Activated T-helper 2 cell treated with anti-CD3 and anti-CD28 coated beads, Interferon-gamma antibody, Interleukin-2, Interleukin-4, amounts not matched to agents 10 μg/mL and 5 μg/mL and 100 μg/mL, durations not matched to agents 14 hours and 24 hours and 36 hours (primary cell): ENCODE results near the gene GLI3. TPM values are rescaled to one million over a fixed set of nuclear protein-coding genes. Genes with fewer than 3 reads are reported as not detected.

Source experiments
- DNase-seq: peaks from one replicate; pipeline ENCODE4 v3.0.0; 2021; ENCODE audit warnings: low spot score
- H3K27ac Mint-ChIP-seq: one replicate; pipeline ENCODE4 v1.8.0; 2021; ENCODE audit warnings: mixed read lengths
- H3K27me3 Mint-ChIP-seq: one replicate; pipeline ENCODE4 v1.8.0; 2021; ENCODE audit warnings: low read depth, mixed read lengths
- H3K36me3 Mint-ChIP-seq: one replicate; pipeline ENCODE4 v1.8.0; 2021; ENCODE audit warnings: low read depth, mixed read lengths
- H3K4me1 Mint-ChIP-seq: one replicate; pipeline ENCODE4 v1.8.0; 2021; ENCODE audit warnings: low read depth, mixed read lengths
- H3K4me3 Mint-ChIP-seq: one replicate; pipeline ENCODE4 v1.8.0; 2021; ENCODE audit warnings: low read depth, mild to moderate bottlenecking, moderate library complexity, mixed read lengths
- H3K9me3 Mint-ChIP-seq: one replicate; pipeline ENCODE4 v1.8.0; 2021; ENCODE audit warnings: mixed read lengths
- intact Hi-C: fragments of 100-400 bp; cut with micrococcal nuclease; formaldehyde crosslinking; loops from one replicate; pipeline ENCODE4 v1.15.1; 2023
- total RNA-seq: library from RNA; stranded (reverse); gene quantifications from 2 replicates; pipeline ENCODE4 v1.2.3, GENCODE V29; 2022

Gene GLI3
- total RNA-seq, 1 donor from 2014 or later = not detected

- DNase-seq = no peak
- Mint-ChIP-seq H3K27me3 (no peaks in the 10 kb centered on the region), H3K9me3 (no peaks in the 10 kb centered on the region), H3K4me1 (no peaks in the 10 kb centered on the region), H3K4me3 (no peak overlapping the region), H3K27ac (no peak overlapping the region), H3K36me3 (no peaks in the 10 kb centered on the region)
- intact Hi-C loops = no loop called here
Observed at GRCh38 chr7:41984888-41985287, 252.1 kb downstream of the GLI3 start.

GRCh38 chr7:41981046-41982040 is 255.7 kb downstream of the GLI3 start:
- DNase-seq = no peak
- Mint-ChIP-seq H3K4me3 (no peak overlapping the region), H3K27ac (no peak overlapping the region), H3K27me3 (no peaks in the 10 kb centered on the region), H3K9me3 (no peaks in the 10 kb centered on the region), H3K36me3 (no peaks in the 10 kb centered on the region), H3K4me1 (no peaks in the 10 kb centered on the region)
- intact Hi-C loops = no loop called here

GRCh38 chr7:41979834-41980307 is 257.1 kb downstream of the GLI3 start:
- no peak overlapping the region for H3K4me3 Mint-ChIP-seq
- H3K27me3 Mint-ChIP-seq = peaks cover 5% of the 10 kb centered on the region
- DNase-seq = no peak
- H3K4me1 Mint-ChIP-seq = no peaks in the 10 kb centered on the region
- no peaks in the 10 kb centered on the region for H3K36me3 Mint-ChIP-seq
- H3K9me3 Mint-ChIP-seq = no peaks in the 10 kb centered on the region
- H3K27ac Mint-ChIP-seq = no peak overlapping the region
- intact Hi-C loops = no loop called here

GRCh38 chr7:41978858-41979257 is 258.2 kb downstream of the GLI3 start:
- Mint-ChIP-seq H3K4me3 (no peak overlapping the region), H3K27me3 (peaks cover 5% of the 10 kb centered on the region), H3K27ac (no peak overlapping the region), H3K9me3 (no peaks in the 10 kb centered on the region), H3K4me1 (no peaks in the 10 kb centered on the region), H3K36me3 (no peaks in the 10 kb centered on the region)
- intact Hi-C loops = no loop called here
- DNase-seq = no peak

GRCh38 chr7:41977661-41978060 is 259.3 kb downstream of the GLI3 start:
- no peak for DNase-seq
- intact Hi-C loops = no loop called here
- Mint-ChIP-seq H3K9me3 (no peaks in the 10 kb centered on the region), H3K36me3 (no peaks in the 10 kb centered on the region), H3K27ac (no peak overlapping the region), H3K4me1 (no peaks in the 10 kb centered on the region), H3K27me3 (peaks cover 5% of the 10 kb centered on the region), H3K4me3 (no peak overlapping the region)

- H3K27me3 Mint-ChIP-seq = peaks cover 5% of the 10 kb centered on the region
- H3K9me3 Mint-ChIP-seq = no peaks in the 10 kb centered on the region
- H3K4me3 Mint-ChIP-seq = no peak overlapping the region
- H3K4me1 Mint-ChIP-seq = no peaks in the 10 kb centered on the region
- DNase-seq = no peak
- no peaks in the 10 kb centered on the region for H3K36me3 Mint-ChIP-seq
- intact Hi-C loops = no loop called here
- no peak overlapping the region for H3K27ac Mint-ChIP-seq
Observed at GRCh38 chr7:41977151-41977651, 259.8 kb downstream of the GLI3 start.

- Mint-ChIP-seq H3K4me1 (no peaks in the 10 kb centered on the region), H3K36me3 (no peaks in the 10 kb centered on the region), H3K27ac (no peak overlapping the region), H3K27me3 (peaks cover 5% of the 10 kb centered on the region), H3K4me3 (no peak overlapping the region), H3K9me3 (no peaks in the 10 kb centered on the region)
- no peak for DNase-seq
- intact Hi-C loops = no loop called here
Observed at GRCh38 chr7:41976411-41976810, 260.6 kb downstream of the GLI3 start.

- H3K9me3 Mint-ChIP-seq = no peaks in the 10 kb centered on the region
- no peak overlapping the region for H3K27ac Mint-ChIP-seq
- H3K4me1 Mint-ChIP-seq = no peaks in the 10 kb centered on the region
- no peak overlapping the region for H3K4me3 Mint-ChIP-seq
- DNase-seq = no peak
- intact Hi-C loops = no loop called here
- H3K27me3 Mint-ChIP-seq = peaks cover 5% of the 10 kb centered on the region
- no peaks in the 10 kb centered on the region for H3K36me3 Mint-ChIP-seq
Observed at GRCh38 chr7:41975849-41976248, 261.2 kb downstream of the GLI3 start.

GRCh38 chr7:41974870-41975557 is 262.0 kb downstream of the GLI3 start:
- H3K4me1 Mint-ChIP-seq = no peaks in the 10 kb centered on the region
- H3K27ac Mint-ChIP-seq = no peak overlapping the region
- peaks cover 5% of the 10 kb centered on the region for H3K27me3 Mint-ChIP-seq
- intact Hi-C loops = no loop called here
- H3K9me3 Mint-ChIP-seq = no peaks in the 10 kb centered on the region
- no peak overlapping the region for H3K4me3 Mint-ChIP-seq
- DNase-seq = no peak
- no peaks in the 10 kb centered on the region for H3K36me3 Mint-ChIP-seq

GRCh38 chr7:41973202-41973730 is 263.7 kb downstream of the GLI3 start:
- intact Hi-C loops = no loop called here
- Mint-ChIP-seq H3K9me3 (no peaks in the 10 kb centered on the region), H3K27me3 (peaks cover 5% of the 10 kb centered on the region), H3K4me3 (no peak overlapping the region), H3K4me1 (no peaks in the 10 kb centered on the region), H3K27ac (no peak overlapping the region), H3K36me3 (no peaks in the 10 kb centered on the region)
- no peak for DNase-seq

GRCh38 chr7:41972776-41973175 is 264.2 kb downstream of the GLI3 start:
- intact Hi-C loops = no loop called here
- no peaks in the 10 kb centered on the region for H3K4me1 Mint-ChIP-seq
- H3K36me3 Mint-ChIP-seq = no peaks in the 10 kb centered on the region
- no peak overlapping the region for H3K27ac Mint-ChIP-seq
- peaks cover 5% of the 10 kb centered on the region for H3K27me3 Mint-ChIP-seq
- H3K9me3 Mint-ChIP-seq = no peaks in the 10 kb centered on the region
- no peak for DNase-seq
- H3K4me3 Mint-ChIP-seq = no peak overlapping the region

GRCh38 chr7:41972270-41972669 is 264.7 kb downstream of the GLI3 start:
- intact Hi-C loops = no loop called here
- Mint-ChIP-seq H3K27me3 (peaks cover 5% of the 10 kb centered on the region), H3K36me3 (no peaks in the 10 kb centered on the region), H3K4me1 (no peaks in the 10 kb centered on the region), H3K27ac (no peak overlapping the region), H3K9me3 (no peaks in the 10 kb centered on the region), H3K4me3 (no peak overlapping the region)
- no peak for DNase-seq
